CD4-positive, alpha-beta T cell treated with Interleukin-15 for 4 hours (primary cell): ENCODE results near the gene NDC1.
"Not testable (repeated sequence)": the region's sequence is repeated elsewhere in the genome, so short reads cannot be mapped to it uniquely, and the experiment has no call there.

ENCODE experiments used
- DNase-seq: peaks from one replicate; pipeline ENCODE4 v3.0.0-alpha.2; 2020; ENCODE audit warnings: low spot score

NDC1 gene

GRCh38 chr1:53825306-53825705 lies 12.8 kb downstream of the NDC1 start:
- DNase-seq, result no peak

GRCh38 chr1:53822931-53823330 lies 15.2 kb downstream of the NDC1 start:
- DNase-seq, result no peak

- no peak for DNase-seq
Observed at GRCh38 chr1:53821380-53821779, 16.7 kb downstream of the NDC1 start.

GRCh38 chr1:53819387-53819786 lies 18.7 kb downstream of the NDC1 start:
- DNase-seq, result no peak

- not testable (repeated sequence) for DNase-seq
Observed at GRCh38 chr1:53816584-53816983, 21.5 kb downstream of the NDC1 start.

- not testable (repeated sequence) for DNase-seq
Observed at GRCh38 chr1:53815484-53815883, 22.6 kb downstream of the NDC1 start.

GRCh38 chr1:53811414-53811851 lies 26.7 kb downstream of the NDC1 start:
- DNase-seq, result no peak

GRCh38 chr1:53810497-53810896 lies 27.6 kb downstream of the NDC1 start:
- no peak for DNase-seq

GRCh38 chr1:53810007-53810406 lies 28.1 kb downstream of the NDC1 start:
- DNase-seq, result no peak

- DNase-seq, result no peak
Observed at GRCh38 chr1:53807916-53808315, 30.2 kb downstream of the NDC1 start.

- DNase-seq, result no peak
Observed at GRCh38 chr1:53804791-53805505, 33.1 kb downstream of the NDC1 start.

- no peak for DNase-seq
Observed at GRCh38 chr1:53804181-53804580, 33.9 kb downstream of the NDC1 start.

- no peak for DNase-seq
Observed at GRCh38 chr1:53800621-53801020, 37.5 kb downstream of the NDC1 start.

- no peak for DNase-seq
Observed at GRCh38 chr1:53799141-53799540, 39.0 kb downstream of the NDC1 start.

- no peak for DNase-seq
Observed at GRCh38 chr1:53792806-53793205, 45.3 kb downstream of the NDC1 start.

- DNase-seq, result no peak
Observed at GRCh38 chr1:53787655-53788054, 50.4 kb downstream of the NDC1 start.

GRCh38 chr1:53783056-53783455 lies 55.0 kb downstream of the NDC1 start:
- DNase-seq, result no peak

GRCh38 chr1:53781654-53782053 lies 56.4 kb downstream of the NDC1 start:
- no peak for DNase-seq

GRCh38 chr1:53777272-53777671 lies 60.8 kb downstream of the NDC1 start:
- no peak for DNase-seq

GRCh38 chr1:53771648-53772047 lies 66.4 kb downstream of the NDC1 start:
- no peak for DNase-seq

GRCh38 chr1:53769780-53770179 lies 68.3 kb downstream of the NDC1 start:
- DNase-seq, result no peak

- no peak for DNase-seq
Observed at GRCh38 chr1:53769184-53769583, 68.9 kb downstream of the NDC1 start.

- DNase-seq, result peak; percentile 2
Observed at GRCh38 chr1:53766831-53767405, 71.2 kb downstream of the NDC1 start.

GRCh38 chr1:53766194-53766742 lies 71.8 kb downstream of the NDC1 start:
- no peak for DNase-seq
